ENCODE data around the gene MRS2. TPM values are rescaled to one million over a fixed set of nuclear protein-coding genes. Genes with fewer than 3 reads are reported as not detected.

MRS2 gene, protein sequence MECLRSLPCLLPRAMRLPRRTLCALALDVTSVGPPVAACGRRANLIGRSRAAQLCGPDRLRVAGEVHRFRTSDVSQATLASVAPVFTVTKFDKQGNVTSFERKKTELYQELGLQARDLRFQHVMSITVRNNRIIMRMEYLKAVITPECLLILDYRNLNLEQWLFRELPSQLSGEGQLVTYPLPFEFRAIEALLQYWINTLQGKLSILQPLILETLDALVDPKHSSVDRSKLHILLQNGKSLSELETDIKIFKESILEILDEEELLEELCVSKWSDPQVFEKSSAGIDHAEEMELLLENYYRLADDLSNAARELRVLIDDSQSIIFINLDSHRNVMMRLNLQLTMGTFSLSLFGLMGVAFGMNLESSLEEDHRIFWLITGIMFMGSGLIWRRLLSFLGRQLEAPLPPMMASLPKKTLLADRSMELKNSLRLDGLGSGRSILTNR
- 6.4 and 13.6 TPM in 2 replicates for total RNA-seq

GRCh38 chr6:24402697-24403500 is at the start of gene MRS2:
MRS2 (plus strand) TSS chr6:24402936; CDS start chr6:24403047, 111 bp downstream.

GRCh38 chr6:24357336-24358218 is 45.2 kb upstream of the MRS2 start, which contains the start of gene DCDC2:
DCDC2 (minus strand) TSS chr6:24358059; CDS start chr6:24357750, 309 bp downstream.

Other genes with a start within 250 kb of the MRS2 start
- not detected in 2 replicates for gene DCDC2, start 44.9 kb upstream of the MRS2 start, total RNA-seq
- under 0.01 and 0.09 TPM in 2 replicates for gene GPLD1, start 86.6 kb downstream of the MRS2 start, total RNA-seq
- gene ALDH5A1, start 92.0 kb downstream of the MRS2 start, total RNA-seq: 0.09 and 0.16 TPM in 2 replicates
- under 0.01 and 0.09 TPM in 2 replicates for gene KIAA0319, start 243.3 kb downstream of the MRS2 start, total RNA-seq

All from bronchial smooth muscle cell (primary cell).